Cerebellar cortex (tissue), 1 donor: ENCODE results near the gene ALDH1A3.

Source experiments
- DNase-seq: peaks from one replicate; pipeline ENCODE4 v3.0.0-alpha.2; 2015; ENCODE audit warnings: low spot score

The ALDH1A3 gene

GRCh38 chr15:100925480-100925879 lies 45.8 kb downstream of the ALDH1A3 start:
- no peak for DNase-seq

GRCh38 chr15:100926258-100926657 lies 46.6 kb downstream of the ALDH1A3 start:
- no peak for DNase-seq

- no peak for DNase-seq
Observed at GRCh38 chr15:100926971-100927756, 47.5 kb downstream of the ALDH1A3 start.

- no peak for DNase-seq
Observed at GRCh38 chr15:100928632-100929280, 49.1 kb downstream of the ALDH1A3 start.

GRCh38 chr15:100929641-100930042 lies 50.0 kb downstream of the ALDH1A3 start:
- no peak for DNase-seq

- no peak for DNase-seq
Observed at GRCh38 chr15:100930306-100930848, 50.7 kb downstream of the ALDH1A3 start.

- no peak for DNase-seq
Observed at GRCh38 chr15:100931143-100931890, 51.7 kb downstream of the ALDH1A3 start.

GRCh38 chr15:100932676-100933348 lies 53.2 kb downstream of the ALDH1A3 start:
- no peak for DNase-seq

- DNase-seq: no peak
Observed at GRCh38 chr15:100934166-100934565, 54.5 kb downstream of the ALDH1A3 start.

- DNase-seq: no peak
Observed at GRCh38 chr15:100934726-100935125, 55.1 kb downstream of the ALDH1A3 start.

GRCh38 chr15:100937171-100937570 lies 57.5 kb downstream of the ALDH1A3 start:
- no peak for DNase-seq

- DNase-seq: no peak
Observed at GRCh38 chr15:100939791-100940190, 60.2 kb downstream of the ALDH1A3 start.

GRCh38 chr15:100940767-100941379 lies 61.2 kb downstream of the ALDH1A3 start:
- no peak for DNase-seq

GRCh38 chr15:100941536-100941935 lies 61.9 kb downstream of the ALDH1A3 start:
- no peak for DNase-seq

- DNase-seq: no peak
Observed at GRCh38 chr15:100942656-100943425, 63.2 kb downstream of the ALDH1A3 start.

- no peak for DNase-seq
Observed at GRCh38 chr15:100944244-100944895, 64.7 kb downstream of the ALDH1A3 start.

GRCh38 chr15:100944986-100945385 lies 65.4 kb downstream of the ALDH1A3 start:
- no peak for DNase-seq

GRCh38 chr15:100947760-100948429 lies 68.3 kb downstream of the ALDH1A3 start:
- no peak for DNase-seq

- DNase-seq: no peak
Observed at GRCh38 chr15:100948430-100948762, 68.8 kb downstream of the ALDH1A3 start.

GRCh38 chr15:100949691-100950090 lies 70.1 kb downstream of the ALDH1A3 start:
- no peak for DNase-seq
